Ishikawa (cell line): ENCODE measurements around the gene IRAK1.
A peak's percentile ranks its signal among the peaks of the same experiment; 100 is the strongest.

Source experiments
- CEBPB ChIP-seq: IDR thresholded peaks from 2 replicates; pipeline ENCODE4 v1.6.1; 2012
- CREB1 ChIP-seq: IDR thresholded peaks from 2 replicates; pipeline ENCODE4 v1.6.1; 2012; ENCODE audit warnings: low read depth
- EGR1 ChIP-seq: IDR thresholded peaks from 2 replicates; pipeline ENCODE4 v1.6.1; 2012
- EP300 ChIP-seq: IDR thresholded peaks from 2 replicates; pipeline ENCODE4 v1.6.1; 2012; ENCODE audit warnings: borderline replicate concordance
- FOXM1 ChIP-seq: IDR thresholded peaks from 2 replicates; pipeline ENCODE4 v1.6.1; 2012; ENCODE audit warnings: low read depth, borderline replicate concordance
- MAX ChIP-seq: IDR thresholded peaks from 2 replicates; pipeline ENCODE4 v1.6.1; 2012
- NFIC ChIP-seq: IDR thresholded peaks from 2 replicates; pipeline ENCODE4 v1.6.1; 2012
- RAD21 ChIP-seq: IDR thresholded peaks from 2 replicates; pipeline ENCODE4 v1.6.1; 2012; ENCODE audit warnings: low read depth
- REST ChIP-seq: IDR thresholded peaks from 2 replicates; pipeline ENCODE4 v1.6.1; 2012; ENCODE audit warnings: low read depth, mild to moderate bottlenecking
- TAF1 ChIP-seq: IDR thresholded peaks from 2 replicates; pipeline ENCODE4 v1.6.1; 2012; ENCODE audit warnings: low read depth, mild to moderate bottlenecking
- TCF12 ChIP-seq: IDR thresholded peaks from 2 replicates; pipeline ENCODE4 v1.6.1; 2012; ENCODE audit warnings: low read depth
- TEAD4 ChIP-seq: IDR thresholded peaks from 2 replicates; pipeline ENCODE4 v1.6.1; 2012
- USF1 ChIP-seq: IDR thresholded peaks from 2 replicates; pipeline ENCODE4 v1.6.1; 2012
- YY1 ChIP-seq: IDR thresholded peaks from 2 replicates; pipeline ENCODE4 v1.6.1; 2012; ENCODE audit warnings: low read depth
- ZBTB7A ChIP-seq: IDR thresholded peaks from 2 replicates; pipeline ENCODE4 v1.6.1; 2012; ENCODE audit warnings: low read depth

IRAK1 gene

DNA sequence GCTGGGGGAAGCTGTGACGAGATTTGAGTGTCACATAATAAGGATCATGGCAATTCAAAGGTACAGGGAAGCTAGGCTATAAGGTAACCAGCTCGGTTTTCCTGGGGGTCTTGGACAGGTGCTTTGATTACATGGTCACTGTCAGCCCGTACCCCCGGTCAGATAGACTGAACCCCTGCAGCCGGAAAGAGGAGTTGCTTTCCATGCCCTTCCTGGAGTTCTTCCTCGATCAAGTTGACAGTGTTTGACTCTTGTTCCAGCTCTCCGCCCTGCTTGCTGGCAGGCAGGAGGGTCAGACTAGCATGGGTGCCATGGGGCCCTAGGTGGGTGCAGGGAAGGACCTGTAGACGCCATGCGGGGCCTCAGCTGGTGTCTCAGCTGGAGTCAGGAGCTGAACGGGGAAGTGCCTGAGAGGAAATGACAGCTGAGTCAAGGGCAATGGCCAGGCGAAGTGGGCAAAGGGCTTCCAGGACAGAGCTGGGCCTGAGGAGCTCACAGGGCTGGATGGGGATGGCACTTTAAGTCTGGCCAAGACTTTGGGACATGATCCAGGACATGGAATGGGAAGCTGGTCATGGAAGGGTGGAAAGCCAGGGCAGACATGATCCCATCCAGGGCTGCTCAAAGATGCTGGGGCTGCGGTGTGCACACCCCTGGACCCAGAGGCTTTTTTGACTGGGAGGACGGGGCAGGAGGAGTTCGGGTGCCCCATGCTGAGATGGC, 45.5 kb downstream of the IRAK1 start:
- TF ChIP-seq TCF12 (no peak), YY1 (no peak), CEBPB (no peak), MAX (no peak), CREB1 (no peak), REST (no peak), EP300 (no peak), RAD21 (no peak), NFIC (no peak), FOXM1 (no peak), USF1 (no peak), EGR1 (no peak), TAF1 (no peak), ZBTB7A (no peak), TEAD4 (no peak)

DNA sequence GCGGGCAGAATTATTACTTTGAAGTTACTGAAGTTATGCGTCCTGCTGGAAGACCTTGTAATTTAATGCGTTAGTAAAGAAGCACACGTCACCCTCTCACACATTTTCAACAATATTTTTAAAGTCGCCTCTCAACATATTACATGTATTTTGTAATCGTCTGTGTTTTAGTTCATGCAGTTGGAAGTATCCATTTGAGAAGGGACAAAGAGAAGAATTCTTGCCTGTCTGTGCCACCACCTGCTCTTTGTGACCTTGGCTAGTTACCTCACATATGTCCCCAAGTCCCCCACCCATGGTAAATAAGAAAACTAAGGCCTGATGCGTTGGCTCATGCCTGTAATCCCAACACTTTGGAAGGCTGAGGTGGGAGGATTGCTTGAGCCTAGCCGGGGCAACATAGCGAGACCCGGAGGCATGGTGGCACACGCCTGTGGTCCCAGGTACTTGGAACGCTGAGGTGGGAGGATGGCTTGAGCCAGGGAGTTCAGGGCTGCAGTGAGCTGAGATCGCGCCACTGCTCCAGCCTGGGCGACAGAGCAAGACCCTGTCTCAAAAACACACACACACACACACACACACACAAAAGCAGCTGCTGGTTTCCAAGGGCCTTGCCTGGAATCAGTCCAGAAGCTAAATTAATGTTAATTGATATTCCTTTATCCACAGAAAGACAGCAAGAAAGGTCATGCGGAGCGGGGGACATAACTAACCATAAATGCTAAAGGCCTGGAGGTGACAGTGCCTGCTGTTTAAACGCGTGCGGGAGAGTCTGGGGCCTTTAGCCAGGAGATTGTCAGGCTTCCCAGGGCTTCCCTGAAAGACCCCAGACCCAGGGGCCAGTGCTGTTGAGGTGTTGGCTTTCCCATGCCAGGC, 46.3 kb downstream of the IRAK1 start:
- TF ChIP-seq CEBPB = no peak
- TF ChIP-seq MAX = no peak

DNA sequence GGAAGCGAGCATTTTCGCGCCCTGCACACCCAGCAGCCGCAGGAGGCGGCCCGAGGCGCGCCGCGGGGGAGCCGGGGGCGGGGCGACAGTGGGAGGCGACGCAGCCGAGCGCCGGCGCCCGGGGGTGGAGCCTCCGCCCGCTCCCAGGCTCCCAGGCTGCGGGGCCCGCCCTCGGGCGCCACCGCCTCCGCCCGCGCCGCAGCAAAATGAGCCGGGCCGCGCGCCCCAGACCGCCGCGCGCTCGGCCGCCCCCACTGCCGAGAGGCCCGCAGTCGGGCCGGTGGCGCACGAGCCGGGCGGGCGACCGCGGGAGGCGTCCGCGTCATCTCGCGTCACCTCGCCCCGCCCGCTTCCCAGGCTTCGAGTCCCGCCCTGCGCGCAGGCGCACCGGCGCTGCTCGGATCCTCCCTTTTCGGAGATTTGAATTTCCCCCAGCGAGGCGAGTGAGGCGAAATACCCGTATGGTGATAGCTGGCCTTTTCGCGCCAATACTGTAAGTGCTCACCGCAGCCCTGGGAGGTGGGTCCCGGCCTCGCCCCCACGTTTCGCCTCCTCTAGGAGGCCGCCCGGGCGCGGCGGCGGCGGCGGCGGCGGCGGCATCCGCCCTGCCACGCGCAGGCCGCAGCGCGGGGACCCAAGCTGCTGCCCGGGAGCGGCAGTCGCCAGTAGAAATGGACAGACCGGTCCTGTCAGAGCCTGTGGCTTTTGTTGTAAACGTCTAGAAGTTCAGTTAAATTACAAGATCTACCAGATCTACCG, 47.2 kb downstream of the IRAK1 start, which contains the start of gene TMEM187:
TMEM187 (plus strand) TSS at position 387 of the 759 bp plus-strand sequence. CDS start 9,309 bp downstream, outside the sequence.
- no peak for TF ChIP-seq EP300
- TF ChIP-seq CREB1 = peak; percentile 62; the same call in 1 of the 2 replicates

- TF ChIP-seq TEAD4 = no peak; the same call in 1 of the 2 replicates
- TF ChIP-seq EGR1 = peak; percentile 69; the same call in 1 of the 2 replicates
- TF ChIP-seq MAX = peak; percentile 68
- TF ChIP-seq TCF12 = 0 out of 2 replicates have a peak, but pooled peaks have one; percentile 11
- no peak for TF ChIP-seq ZBTB7A
- no peak for TF ChIP-seq USF1
- TF ChIP-seq NFIC = 0 out of 2 replicates have a peak, but pooled peaks have one; percentile 8
- TF ChIP-seq CREB1 = 0 out of 2 replicates have a peak, but pooled peaks have one; percentile 39
- no peak for TF ChIP-seq RAD21
- no peak for TF ChIP-seq FOXM1
- no peak; the same call in 1 of the 2 replicates for TF ChIP-seq REST
- peak; percentile 90 for TF ChIP-seq YY1
- TF ChIP-seq CEBPB = no peak
- TF ChIP-seq TAF1 = peak; percentile 49
- no peak for TF ChIP-seq EP300
Measured at GRCh38 chrX:153971450-153972367, 48.0 kb downstream of the IRAK1 start, which contains the start of gene HCFC1. Gene HCFC1, minus strand, starts transcription at chrX:153971818. Its CDS starts 978 bp downstream, at chrX:153970840.
